ENCODE results near the gene MATK.

- TF ChIP-seq FOXK2 (IDR thresholded peaks at IDR 0.05) (no peak), ARNT (IDR thresholded peaks at IDR 0.05) (no peak), SP1 (IDR thresholded peaks at IDR 0.05) (no peak), FOXM1 (IDR thresholded peaks at IDR 0.05; ENCODE audit: borderline replicate concordance) (no peak)
These were observed 35.0 kb upstream of the MATK start for GRCh38 chr19:3821156-3821555.
